K562 (cell line): ENCODE data around the gene ACOT13.

Experiments used
- BCOR ChIP-seq: fragments of 450-650 bp; IDR thresholded peaks from 2 replicates; pipeline ENCODE4 v1.6.1; 2016
- CHD4 ChIP-seq: fragments of 200-600 bp; sonication (generic); IDR thresholded peaks from 3 replicates; pipeline ENCODE4 v1.6.1; 2012; ENCODE audit warnings: low read depth, mild to moderate bottlenecking, mixed read lengths, low read length, inconsistent platforms; ENCODE audit not compliant: insufficient read depth, insufficient replicate concordance, poor library complexity, severe bottlenecking
- CTCF ChIP-seq, 3 experiments: IDR thresholded peaks in 2 of 3; conservative IDR thresholded peaks in 1 of 3; 2 replicates each; pipeline ENCODE4 v1.5.1; 2011 to 2012; ENCODE audit warnings: low read length in 3 of 3, mild to moderate bottlenecking in 3 of 3, control low read depth in 2 of 3, improper control_type of control experiment in 1 of 3, inconsistent platforms in 1 of 3, low read depth in 1 of 3, mixed read lengths in 1 of 3, moderate library complexity in 1 of 3; ENCODE audit not compliant: insufficient read depth in 2 of 3
- FOXJ3 ChIP-seq: sonication (generic); formaldehyde crosslinking; IDR thresholded peaks from 2 replicates; pipeline ENCODE4 v1.4.0; 2020; ENCODE audit warnings: mild to moderate bottlenecking, missing genetic modification reagents
- FOXM1 ChIP-seq, 2 experiments: fragments of 450-650 bp in 1 of 2; sonication (generic) in 1 of 2; formaldehyde crosslinking in 1 of 2; IDR thresholded peaks; 2 replicates each; pipeline versions ENCODE4 v1.6.1 to v1.9.0; 2017 to 2022; ENCODE audit warnings: low read depth in 2 of 2, mild to moderate bottlenecking in 2 of 2, missing genetic modification reagents in 1 of 2, moderate library complexity in 1 of 2
- LARP7 ChIP-seq: fragments of 450-650 bp; IDR thresholded peaks from 2 replicates; pipeline ENCODE4 v1.6.1; 2016
- MYNN ChIP-seq, 2 experiments: sonication (generic); formaldehyde crosslinking in 1 of 2; IDR thresholded peaks; 2 replicates each; pipeline versions ENCODE4 v1.5.0 to v1.6.1; 2016 to 2020; ENCODE audit warnings: antibody characterized with exemption in 1 of 2, missing genetic modification reagents in 1 of 2
- NFIC ChIP-seq: fragments of 450-650 bp; IDR thresholded peaks from 2 replicates; pipeline ENCODE4 v1.6.1; 2017; ENCODE audit warnings: mild to moderate bottlenecking, inconsistent platforms
- PHF21A ChIP-seq: fragments of 450-650 bp; IDR thresholded peaks from 2 replicates; pipeline ENCODE4 v1.6.1; 2017; ENCODE audit warnings: low read depth, borderline replicate concordance
- TAF1 ChIP-seq: IDR thresholded peaks from 2 replicates; pipeline ENCODE4 v1.6.1; 2011; ENCODE audit warnings: mild to moderate bottlenecking, low read length, moderate library complexity; ENCODE audit not compliant: insufficient read depth, control insufficient read depth, severe bottlenecking; ENCODE audit errors: extremely low read depth
- ZNF253 ChIP-seq: fragments of 250-450 bp; sonication (Bioruptor Pico); conservative IDR thresholded peaks from 2 replicates; pipeline ENCODE4 v1.6.1; 2021; ENCODE audit warnings: mild to moderate bottlenecking
- ZNF274 ChIP-seq: IDR thresholded peaks from 2 replicates; pipeline ENCODE4 v1.6.1; 2011; ENCODE audit warnings: low read depth, mild to moderate bottlenecking, low read length, moderate library complexity, borderline replicate concordance
- ZNF655 ChIP-seq: fragments of 250-450 bp; sonication (Bioruptor Pico); IDR thresholded peaks from 2 replicates; pipeline ENCODE4 v1.5.0; 2021

DNA sequence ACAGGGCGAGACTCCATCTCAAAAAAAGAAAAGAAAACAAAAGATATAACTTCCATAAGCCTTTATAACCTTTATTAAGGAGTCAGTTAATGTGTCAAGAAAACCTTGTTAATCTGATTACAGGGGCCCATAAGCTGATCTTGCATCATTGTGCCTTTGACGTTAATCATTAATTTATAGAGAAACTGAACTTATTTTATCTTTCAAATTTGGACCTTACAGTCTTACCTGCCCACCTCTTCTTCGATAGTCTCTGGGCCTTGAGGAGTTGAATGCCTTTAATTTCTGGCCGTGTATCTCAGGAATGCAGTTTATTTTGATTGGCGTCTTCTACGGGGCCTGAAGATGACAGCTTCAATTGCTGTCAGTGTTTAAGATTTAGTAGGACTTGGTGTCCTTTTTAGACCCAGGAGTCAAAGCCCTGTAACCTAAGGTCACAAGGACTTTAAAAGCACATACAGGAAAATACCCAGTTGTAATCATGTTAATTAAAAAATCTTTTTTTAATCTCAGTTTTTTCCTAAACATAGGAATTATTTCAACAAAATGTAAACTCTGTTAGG lies 5.8 kb downstream of the ACOT13 start:
- no peak for TF ChIP-seq FOXJ3 (CRISPR knock-in tag)
- no peak for TF ChIP-seq PHF21A
- TF ChIP-seq BCOR: no peak
- no peak for TF ChIP-seq ZNF655 (CRISPR knock-in tag)
- TF ChIP-seq LARP7: no peak
- no peak for TF ChIP-seq CHD4
- TF ChIP-seq NFIC: no peak
- TF ChIP-seq CTCF (IDR thresholded peaks at IDR 0.05 in 2 of 3, conservative IDR thresholded peaks at IDR 0.05 in 1 of 3; ENCODE audit: insufficient read depth in 2 of 3, low read depth in 1 of 3, low read length in 3 of 3): no peak
- no peak for TF ChIP-seq ZNF253 (CRISPR knock-in tag)
- TF ChIP-seq ZNF274: no peak
- TF ChIP-seq FOXM1 (IDR thresholded peaks at IDR 0.05; ENCODE audit: low read depth): no peak
- no peak for TF ChIP-seq FOXM1 (CRISPR knock-in tag; IDR thresholded peaks at IDR 0.05; ENCODE audit: low read depth)
- TF ChIP-seq TAF1: no peak
- no peak for TF ChIP-seq MYNN (IDR thresholded peaks at IDR 0.05)
- no peak for TF ChIP-seq MYNN (CRISPR knock-in tag; IDR thresholded peaks at IDR 0.05)
